Camera-type eye (tissue), 1 donor: ENCODE results near the gene AMPD3. TPM values are rescaled to one million over a fixed set of nuclear protein-coding genes. Genes with fewer than 3 reads are reported as not detected.

Experiments
- total RNA-seq: library from RNA; depleted of rRNA; stranded (reverse); fragments of >200 nt; gene quantifications from one replicate; pipeline ENCODE4 v1.2.3, GENCODE V29; 2014

AMPD3 gene
- total RNA-seq = 10.1 TPM

GRCh38 chr11:10454878-10455631 is at the start of gene AMPD3:
TSS of gene AMPD3 (plus strand) at chr11:10455264. CDS start at chr11:10461520, 6,256 bp downstream.

GRCh38 chr11:10540915-10541560 is 86.0 kb downstream of the AMPD3 start, which contains the start of gene RNF141:
TSS of gene RNF141 (minus strand) at chr11:10541187. CDS start at chr11:10534158, 7,029 bp downstream.

Other genes starting within 250 kb of the AMPD3 start
- gene SBF2, start 161.0 kb upstream of the AMPD3 start, total RNA-seq = 90.7 TPM
- 115 TPM for gene ADM, start 150.2 kb upstream of the AMPD3 start, total RNA-seq
- 59.2 TPM for gene RNF141, start 85.9 kb downstream of the AMPD3 start, total RNA-seq
- gene LYVE1, start 113.4 kb downstream of the AMPD3 start, total RNA-seq = 17.8 TPM
- 21.2 TPM for gene IRAG1, start 238.5 kb downstream of the AMPD3 start, total RNA-seq